IPS-18a (cell line): ENCODE measurements around the gene PPP2R3C.
"Not testable (repeated sequence)": the region's sequence is repeated elsewhere in the genome, so short reads cannot be mapped to it uniquely, and the experiment has no call there.

Experiments
- H3K27ac ChIP-seq: one replicate; pipeline ENCODE4 v1.5.1; 2013; ENCODE audit warnings: low read length
- H3K27me3 ChIP-seq: one replicate; pipeline ENCODE4 v1.6.1; 2013; ENCODE audit warnings: mild to moderate bottlenecking, low read length; ENCODE audit not compliant: control insufficient read depth, insufficient read depth
- H3K36me3 ChIP-seq: one replicate; pipeline ENCODE4 v1.6.1; 2013; ENCODE audit warnings: low read depth, low read length; ENCODE audit not compliant: control insufficient read depth
- H3K4me1 ChIP-seq: one replicate; pipeline ENCODE4 v1.6.1; 2013; ENCODE audit warnings: low read depth, low read length; ENCODE audit not compliant: control insufficient read depth
- H3K4me3 ChIP-seq: one replicate; pipeline ENCODE4 v1.5.1; 2013; ENCODE audit warnings: low read length
- H3K9ac ChIP-seq: one replicate; pipeline ENCODE4 v1.6.1; 2013; ENCODE audit warnings: mild to moderate bottlenecking, low read length, moderate library complexity
- H3K9me3 ChIP-seq: one replicate; pipeline ENCODE4 v1.6.1; 2013; ENCODE audit warnings: low read depth, low read length; ENCODE audit not compliant: control insufficient read depth

Gene PPP2R3C

DNA sequence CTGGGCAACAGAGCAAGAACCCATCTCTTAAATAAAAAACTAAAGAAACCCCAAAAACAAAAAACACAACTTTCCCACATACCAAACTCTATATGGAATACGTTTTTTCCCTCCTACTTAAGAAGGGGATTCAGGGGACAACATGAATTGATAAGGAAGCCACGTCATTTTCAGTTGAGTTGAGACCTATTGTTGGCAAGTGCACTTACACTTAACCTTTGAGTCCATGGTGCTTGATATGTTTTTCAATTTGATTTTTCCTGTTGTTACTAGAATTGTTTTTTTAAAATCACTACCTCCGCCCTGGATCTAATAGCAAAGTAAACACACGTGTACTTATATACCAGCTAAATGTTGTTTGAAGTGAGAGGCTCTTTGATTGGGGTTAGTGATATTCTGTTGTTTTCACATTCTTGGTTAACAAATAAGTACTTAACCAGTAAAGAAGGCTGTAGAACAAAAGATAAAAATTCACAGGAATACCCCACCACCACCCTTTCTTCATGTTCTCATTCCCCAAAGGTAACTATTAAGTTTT, 73.7 kb downstream of the PPP2R3C start:
- no peak overlapping the region for H3K9ac ChIP-seq
- no peaks in the 10 kb centered on the region for H3K9me3 ChIP-seq
- H3K27ac ChIP-seq: no peak overlapping the region
- H3K36me3 ChIP-seq: no peaks in the 10 kb centered on the region
- H3K4me1 ChIP-seq: peaks cover 5% of the 10 kb centered on the region
- H3K4me3 ChIP-seq: peak overlapping the region; percentile 9
- H3K27me3 ChIP-seq: no peaks in the 10 kb centered on the region

GRCh38 chr14:35046751-35047536, 74.8 kb downstream of the PPP2R3C start:
- H3K36me3 ChIP-seq: no peaks in the 10 kb centered on the region
- peaks cover 5% of the 10 kb centered on the region for H3K4me1 ChIP-seq
- no peak overlapping the region for H3K27ac ChIP-seq
- H3K4me3 ChIP-seq: peak overlapping the region; percentile 90
- H3K9ac ChIP-seq: peak overlapping the region; percentile 77
- no peaks in the 10 kb centered on the region for H3K27me3 ChIP-seq
- no peaks in the 10 kb centered on the region for H3K9me3 ChIP-seq

DNA sequence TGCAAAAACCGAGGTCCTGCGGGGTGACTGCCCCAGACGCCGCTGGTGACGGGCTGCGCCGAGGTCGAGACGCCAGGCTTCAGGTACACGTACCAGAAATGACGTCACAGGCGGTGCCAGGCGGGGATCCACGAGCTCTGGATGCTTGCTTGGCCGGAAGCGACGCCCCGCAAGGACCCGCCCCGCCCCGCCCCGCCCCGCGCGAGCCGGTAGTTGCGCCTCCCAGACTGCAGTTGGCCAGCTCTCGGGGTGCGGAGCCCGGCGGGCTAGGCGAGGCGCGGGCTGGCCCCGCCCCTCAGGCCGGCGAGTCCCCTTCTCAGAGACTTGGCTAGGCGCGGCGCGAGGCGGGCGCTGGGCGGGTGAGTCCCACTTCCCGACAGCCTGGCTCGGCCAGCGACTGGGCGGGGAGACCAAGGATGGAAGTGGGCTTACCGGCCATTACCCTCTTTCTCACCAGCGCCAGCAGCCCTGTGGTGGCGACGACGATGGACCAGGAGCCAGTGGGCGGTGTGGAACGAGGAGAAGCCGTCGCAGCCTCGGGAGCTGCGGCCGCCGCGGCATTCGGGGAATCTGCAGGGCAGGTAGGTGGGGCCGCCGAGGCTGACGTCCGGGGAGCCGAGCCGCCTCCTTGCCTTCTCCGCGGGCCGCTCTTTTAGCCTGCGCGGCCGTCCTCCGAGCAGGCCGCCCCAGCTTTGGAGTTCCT, 75.6 kb downstream of the PPP2R3C start, which contains the start of gene FAM177A1:
Gene FAM177A1 (plus strand): TSS at position 225 of the 703 bp plus-strand sequence. CDS start 192 bp downstream, at position 417.
- Histone ChIP-seq H3K27me3 (no peaks in the 10 kb centered on the region), H3K9ac (peak within 1 kb of the TSS; percentile 77), H3K4me3 (peak within 1 kb of the TSS; percentile 90), H3K9me3 (no peaks in the 10 kb centered on the region), H3K27ac (peak within 1 kb of the TSS; percentile 2), H3K4me1 (peaks cover 5% of the 10 kb centered on the region), H3K36me3 (no peaks in the 10 kb centered on the region)

DNA sequence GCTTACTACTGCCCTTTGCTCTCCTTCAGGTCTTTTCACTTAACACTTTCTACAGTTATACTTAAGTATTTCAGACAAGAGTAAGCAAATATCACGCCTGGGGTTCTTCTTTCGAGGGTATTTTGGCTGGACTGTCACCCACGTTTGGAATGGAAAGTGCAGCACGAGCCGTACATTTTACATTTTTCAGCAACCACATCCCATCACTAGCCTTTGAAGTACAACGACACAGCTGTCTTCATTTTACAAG, 76.1 kb downstream of the PPP2R3C start:
- Histone ChIP-seq H3K9me3 (no peaks in the 10 kb centered on the region), H3K27ac (peak overlapping the region; percentile 2), H3K4me3 (peak overlapping the region; percentile 85), H3K4me1 (peaks cover 5% of the 10 kb centered on the region), H3K9ac (peak overlapping the region; percentile 62), H3K36me3 (no peaks in the 10 kb centered on the region), H3K27me3 (no peaks in the 10 kb centered on the region)

GRCh38 chr14:35044939-35045797, 76.6 kb downstream of the PPP2R3C start:
- H3K9ac ChIP-seq: peak overlapping the region; percentile 62
- no peaks in the 10 kb centered on the region for H3K36me3 ChIP-seq
- no peaks in the 10 kb centered on the region for H3K27me3 ChIP-seq
- H3K9me3 ChIP-seq: no peaks in the 10 kb centered on the region
- peak overlapping the region; percentile 85 for H3K4me3 ChIP-seq
- H3K27ac ChIP-seq: peak overlapping the region; percentile 2
- H3K4me1 ChIP-seq: peaks cover 5% of the 10 kb centered on the region

DNA sequence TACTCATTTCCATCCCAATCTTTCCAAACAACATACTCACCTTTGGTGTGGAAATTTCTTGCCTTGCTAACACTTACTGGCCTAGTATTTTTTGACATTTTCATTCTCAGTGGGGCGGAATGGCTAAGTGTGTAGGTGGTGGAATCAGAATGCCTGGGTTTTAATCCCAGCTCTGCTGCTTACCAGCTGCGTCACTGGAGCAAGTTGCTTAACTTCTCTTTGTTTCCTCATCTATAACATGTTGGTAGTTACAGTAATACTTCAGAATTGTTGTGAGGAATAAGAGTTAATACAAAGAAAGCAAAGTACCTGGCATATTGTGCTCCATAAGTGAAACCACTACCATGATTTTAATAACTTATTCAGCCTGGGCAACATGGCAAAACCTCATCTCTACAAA, 78.7 kb downstream of the PPP2R3C start:
- peaks cover 5% of the 10 kb centered on the region for H3K4me1 ChIP-seq
- H3K4me3 ChIP-seq: no peak overlapping the region
- no peaks in the 10 kb centered on the region for H3K36me3 ChIP-seq
- H3K9me3 ChIP-seq: no peaks in the 10 kb centered on the region
- no peak overlapping the region for H3K27ac ChIP-seq
- H3K9ac ChIP-seq: no peak overlapping the region
- no peaks in the 10 kb centered on the region for H3K27me3 ChIP-seq

- Histone ChIP-seq H3K9me3 (no peaks in the 10 kb centered on the region), H3K4me1 (peaks cover 5% of the 10 kb centered on the region), H3K27me3 (no peaks in the 10 kb centered on the region), H3K36me3 (no peaks in the 10 kb centered on the region), H3K27ac (no peak overlapping the region), H3K4me3 (no peak overlapping the region), H3K9ac (no peak overlapping the region)
Observed at GRCh38 chr14:35042632-35043031, 79.2 kb downstream of the PPP2R3C start.

- not testable (repeated sequence) for H3K27ac ChIP-seq, H3K36me3 ChIP-seq, H3K9ac ChIP-seq, H3K4me3 ChIP-seq, H3K27me3 ChIP-seq, H3K4me1 ChIP-seq, H3K9me3 ChIP-seq
Observed at GRCh38 chr14:35038312-35038711, 83.5 kb downstream of the PPP2R3C start.
